Subcutaneous abdominal adipose tissue (tissue), 5 donors: Measurements from ENCODE around the gene DKC1.
A peak's percentile ranks its signal among the peaks of the same experiment; 100 is the strongest.

Source experiments
- H3K27ac ChIP-seq: one replicate; pipeline ENCODE4 v1.7.0; 2013; ENCODE audit warnings: low read depth, mild to moderate bottlenecking, inconsistent platforms, low read length, moderate library complexity
- H3K27me3 ChIP-seq, 5 donors: one replicate each; pipeline ENCODE4 v1.7.0; 2013; ENCODE audit warnings: low read length in 5 of 5, inconsistent platforms in 1 of 5; ENCODE audit not compliant: control insufficient read depth in 5 of 5, insufficient read depth in 4 of 5
- H3K36me3 ChIP-seq, 5 donors: one replicate each; pipeline ENCODE4 v1.7.0; 2013; ENCODE audit warnings: low read length in 5 of 5; ENCODE audit not compliant: control insufficient read depth in 5 of 5, insufficient read depth in 5 of 5
- H3K4me1 ChIP-seq, 5 donors: one replicate each; pipeline ENCODE4 v1.7.0; 2013; ENCODE audit warnings: low read length in 5 of 5, mild to moderate bottlenecking in 3 of 5, moderate library complexity in 1 of 5; ENCODE audit not compliant: control insufficient read depth in 5 of 5, insufficient read depth in 5 of 5
- H3K4me3 ChIP-seq, 5 donors: one replicate each; pipeline ENCODE4 v1.7.0; 2013; ENCODE audit warnings: low read length in 5 of 5, low read depth in 1 of 5
- H3K9ac ChIP-seq, 5 donors: one replicate each; pipeline ENCODE4 v1.7.0; 2013; ENCODE audit warnings: low read length in 5 of 5, mild to moderate bottlenecking in 4 of 5, moderate library complexity in 3 of 5
- H3K9me3 ChIP-seq, 5 donors: one replicate each; pipeline ENCODE4 v1.7.0; 2013; ENCODE audit warnings: low read length in 5 of 5; ENCODE audit not compliant: control insufficient read depth in 5 of 5
- donor health status: healthy.
- donor health status: healthy.
- donor health status: healthy.
- donor health status: healthy.
- donor health status: healthy.

Gene DKC1

DNA sequence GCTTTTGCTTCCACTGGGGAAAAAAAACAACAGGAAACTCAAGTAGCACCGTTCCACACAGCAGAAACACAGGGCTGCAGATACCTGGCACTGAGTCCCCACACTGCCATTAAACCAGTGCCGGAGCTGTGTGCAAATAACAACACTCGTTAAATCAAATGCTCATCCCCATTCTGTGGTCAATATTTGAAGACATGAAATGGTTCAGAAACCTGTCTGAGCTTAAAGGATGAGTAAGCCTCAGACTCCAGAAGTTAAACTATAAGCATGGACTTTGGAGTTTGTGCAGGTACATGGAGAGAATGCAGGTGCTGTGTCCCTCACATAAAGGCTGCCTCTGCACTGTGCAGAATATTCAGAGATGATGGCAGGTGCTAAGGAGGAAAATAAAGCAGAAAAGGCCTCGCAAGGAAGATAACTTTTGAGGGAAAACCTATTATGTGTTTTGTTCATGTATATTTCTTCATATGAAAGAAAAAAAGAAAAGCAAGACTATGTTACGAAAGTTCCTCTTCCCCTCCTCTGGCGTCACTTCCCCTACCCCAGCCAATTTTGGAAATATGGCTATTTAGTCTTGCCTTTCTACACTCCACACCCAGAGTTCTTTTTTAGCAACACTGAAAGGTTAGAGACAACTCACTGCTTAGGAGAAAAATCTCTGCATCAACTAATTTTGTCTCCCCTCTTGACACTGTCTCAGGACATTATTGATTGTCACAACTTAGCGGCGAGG lies 38.0 kb downstream of the DKC1 start:
- no peaks in the 10 kb centered on the region for H3K9me3 ChIP-seq
- H3K9ac ChIP-seq: peak overlapping the region in 1 of 5 donors; percentile 31
- H3K27me3 ChIP-seq: no peaks in the 10 kb centered on the region
- peak overlapping the region; percentile 52 for H3K27ac ChIP-seq
- H3K4me1 ChIP-seq: peaks cover 2 to 24% (median 24%) of the 10 kb centered on the region in 5 donors
- no peaks in the 10 kb centered on the region for H3K36me3 ChIP-seq
- H3K4me3 ChIP-seq: no peak overlapping the region

DNA sequence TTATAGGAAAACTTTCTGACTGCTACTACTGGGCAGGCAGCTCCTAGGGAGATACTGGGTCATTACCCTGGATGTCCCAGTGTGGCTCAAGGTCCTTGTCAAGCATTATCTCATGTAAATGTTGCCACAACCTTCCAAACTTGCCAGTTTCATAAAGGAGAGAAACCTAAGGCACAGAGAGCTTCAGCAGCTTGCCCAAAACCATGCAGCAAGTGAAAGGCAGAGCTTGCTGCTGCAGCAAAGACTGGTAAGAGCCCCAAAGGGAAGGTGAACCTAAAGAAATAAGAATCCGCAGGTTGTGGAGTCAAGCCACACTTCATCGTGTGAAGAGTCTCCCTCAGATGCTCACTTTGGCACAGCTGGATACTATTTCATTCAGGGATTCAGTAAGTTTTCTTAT lies 40.3 kb downstream of the DKC1 start:
- peak overlapping the region in 2 of 5 donors; percentile 34 to 56 for H3K9ac ChIP-seq
- H3K36me3 ChIP-seq: no peaks in the 10 kb centered on the region
- no peak overlapping the region for H3K27ac ChIP-seq
- peak overlapping the region in 2 of 5 donors; percentile 24 to 36 for H3K4me3 ChIP-seq
- H3K4me1 ChIP-seq: peaks cover 2 to 29% (median 24%) of the 10 kb centered on the region in 5 donors
- peaks cover 0 to 9% (median 0%) of the 10 kb centered on the region in 5 donors for H3K9me3 ChIP-seq
- no peaks in the 10 kb centered on the region for H3K27me3 ChIP-seq

DNA sequence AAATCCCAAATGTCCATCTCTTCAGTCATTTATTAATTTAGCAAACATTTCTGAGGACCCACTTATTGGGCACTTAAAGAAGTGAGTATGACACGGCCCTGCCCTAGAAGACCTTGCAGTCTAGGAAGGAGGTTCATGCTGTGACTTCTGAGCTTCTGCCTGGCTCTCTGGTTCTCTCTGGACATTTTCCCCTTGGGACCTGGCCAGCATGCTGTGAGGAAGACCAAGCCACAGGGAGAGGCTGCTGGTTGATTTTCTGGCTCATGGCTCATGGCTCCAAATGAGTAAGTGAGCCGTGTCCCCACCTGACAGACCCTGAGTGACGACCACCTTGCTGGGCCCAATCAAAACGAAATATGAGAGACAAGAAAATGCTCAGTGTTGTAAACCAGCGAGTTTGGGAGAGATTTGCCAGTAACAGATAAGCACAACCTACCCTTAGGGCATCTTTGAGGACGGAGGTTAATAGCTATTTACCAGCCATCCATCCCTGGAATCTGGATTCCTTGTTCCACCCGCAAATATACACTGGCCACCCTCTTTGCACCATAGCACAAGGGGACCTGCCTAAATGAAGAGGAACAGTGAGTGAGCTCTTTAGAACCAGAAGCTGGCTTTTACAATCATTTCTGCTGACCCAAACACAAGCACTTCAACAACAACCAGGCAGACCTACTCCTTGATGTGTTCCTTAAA lies 41.7 kb downstream of the DKC1 start:
- Histone ChIP-seq H3K27ac (peak overlapping the region; percentile 69), H3K36me3 (no peaks in the 10 kb centered on the region), H3K4me3 (peak overlapping the region; percentile 65 to 72 (median 70)), H3K9ac (peak overlapping the region; percentile 17 to 79 (median 62)), H3K9me3 (peaks cover 0 to 9% (median 0%) of the 10 kb centered on the region in 5 donors), H3K27me3 (peaks cover 0 to 3% (median 0%) of the 10 kb centered on the region in 5 donors), H3K4me1 (peaks cover 0 to 28% (median 23%) of the 10 kb centered on the region in 5 donors)

- peak within 1 kb of the TSS; percentile 69 for H3K27ac ChIP-seq
- peaks cover 0 to 3% (median 0%) of the 10 kb centered on the region in 5 donors for H3K27me3 ChIP-seq
- H3K9me3 ChIP-seq: peaks cover 0 to 9% (median 0%) of the 10 kb centered on the region in 5 donors
- H3K4me1 ChIP-seq: peaks cover 0 to 22% (median 16%) of the 10 kb centered on the region in 5 donors
- H3K4me3 ChIP-seq: peak within 1 kb of the TSS; percentile 65 to 72 (median 70)
- H3K36me3 ChIP-seq: no peaks in the 10 kb centered on the region
- H3K9ac ChIP-seq: peak within 1 kb of the TSS; percentile 42 to 79 (median 62)
Measured at GRCh38 chrX:154804957-154805695, 42.5 kb downstream of the DKC1 start, which contains the start of gene MPP1. Gene MPP1, minus strand, starts transcription at chrX:154805485. Its CDS starts 112 bp downstream, at chrX:154805373.

GRCh38 chrX:154805696-154806091 lies 43.0 kb downstream of the DKC1 start:
- Histone ChIP-seq H3K9me3 (peaks cover 0 to 9% (median 0%) of the 10 kb centered on the region in 5 donors), H3K27me3 (peaks cover 0 to 4% (median 0%) of the 10 kb centered on the region in 5 donors), H3K36me3 (no peaks in the 10 kb centered on the region), H3K9ac (peak overlapping the region in 3 of 5 donors; percentile 47 to 79 (median 62)), H3K4me1 (peaks cover 0 to 16% (median 10%) of the 10 kb centered on the region in 5 donors), H3K27ac (no peak overlapping the region), H3K4me3 (peak overlapping the region; percentile 9 to 72 (median 70))

DNA sequence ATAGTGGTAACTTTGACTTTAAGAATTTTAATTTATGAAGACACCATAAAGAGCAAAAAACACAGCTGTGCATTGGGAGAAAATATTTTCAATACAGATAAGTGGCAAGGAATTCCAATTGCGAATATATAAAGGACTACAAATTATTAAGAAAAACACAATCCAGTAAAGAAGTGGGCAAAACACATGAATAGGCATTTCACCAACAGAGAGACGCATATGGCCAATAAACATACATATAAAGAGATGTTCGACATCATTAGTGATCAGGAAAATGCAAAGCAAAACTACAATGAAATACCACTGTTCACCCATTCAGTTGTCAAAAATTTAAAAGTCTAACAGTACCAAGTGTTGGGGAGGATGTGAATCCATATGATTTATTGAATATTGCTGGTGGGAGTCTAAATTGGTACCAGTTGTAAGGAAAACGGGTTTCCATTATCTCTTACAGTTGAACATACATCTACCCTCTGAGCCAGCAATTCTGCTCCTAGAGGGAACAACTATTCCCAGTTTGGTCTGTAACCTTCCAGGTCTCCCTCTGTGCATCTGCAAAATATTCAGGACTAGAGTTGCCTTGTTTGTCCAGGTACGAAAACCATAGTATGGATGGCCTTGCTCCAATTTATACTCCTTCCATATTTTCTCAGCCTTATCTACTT lies 44.3 kb downstream of the DKC1 start:
- Histone ChIP-seq H3K27ac (no peak overlapping the region), H3K27me3 (peaks cover 0 to 6% (median 0%) of the 10 kb centered on the region in 5 donors), H3K4me1 (peaks cover 0 to 15% (median 9%) of the 10 kb centered on the region in 5 donors), H3K9me3 (peaks cover 0 to 9% (median 0%) of the 10 kb centered on the region in 5 donors), H3K36me3 (no peaks in the 10 kb centered on the region), H3K9ac (no peak overlapping the region), H3K4me3 (no peak overlapping the region)

DNA sequence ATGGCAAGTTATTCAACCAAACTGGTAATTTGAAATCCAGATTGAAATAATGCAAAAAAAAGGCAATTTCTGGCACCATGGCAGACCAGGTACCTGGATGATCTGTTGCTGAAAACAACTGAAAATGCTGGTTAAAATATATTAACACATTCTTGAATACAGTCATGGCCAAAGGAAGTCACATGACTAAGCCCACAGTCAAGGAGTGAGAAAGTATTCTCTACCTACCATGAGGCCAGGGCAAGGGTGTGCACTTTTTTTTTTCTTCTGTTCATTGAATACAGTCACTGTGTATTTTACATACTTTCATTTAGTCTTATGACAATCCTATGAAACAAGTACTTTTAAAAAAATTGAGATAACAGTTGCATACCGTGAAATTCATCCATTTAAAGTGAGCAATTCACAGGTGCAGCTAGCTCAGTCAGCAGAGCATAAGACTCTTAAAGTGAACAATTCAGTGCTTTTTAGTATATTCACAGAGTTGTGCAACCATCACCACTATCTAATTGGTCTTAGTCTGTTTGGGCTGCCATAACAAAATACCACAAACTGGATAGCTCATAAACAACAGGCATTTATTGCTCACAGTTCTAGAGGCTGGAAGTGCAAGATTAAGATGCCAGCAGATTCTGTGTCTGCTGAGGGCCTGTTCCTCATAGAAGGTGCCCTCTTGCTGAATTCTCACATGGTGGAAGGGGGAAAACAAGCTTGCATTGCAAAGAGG lies 47.4 kb downstream of the DKC1 start:
- Histone ChIP-seq H3K4me1 (peaks cover 0 to 5% (median 0%) of the 10 kb centered on the region in 5 donors), H3K27me3 (peaks cover 0 to 6% (median 0%) of the 10 kb centered on the region in 5 donors), H3K27ac (no peak overlapping the region), H3K4me3 (no peak overlapping the region), H3K36me3 (no peaks in the 10 kb centered on the region), H3K9me3 (peaks cover 0 to 9% (median 0%) of the 10 kb centered on the region in 5 donors), H3K9ac (no peak overlapping the region)

DNA sequence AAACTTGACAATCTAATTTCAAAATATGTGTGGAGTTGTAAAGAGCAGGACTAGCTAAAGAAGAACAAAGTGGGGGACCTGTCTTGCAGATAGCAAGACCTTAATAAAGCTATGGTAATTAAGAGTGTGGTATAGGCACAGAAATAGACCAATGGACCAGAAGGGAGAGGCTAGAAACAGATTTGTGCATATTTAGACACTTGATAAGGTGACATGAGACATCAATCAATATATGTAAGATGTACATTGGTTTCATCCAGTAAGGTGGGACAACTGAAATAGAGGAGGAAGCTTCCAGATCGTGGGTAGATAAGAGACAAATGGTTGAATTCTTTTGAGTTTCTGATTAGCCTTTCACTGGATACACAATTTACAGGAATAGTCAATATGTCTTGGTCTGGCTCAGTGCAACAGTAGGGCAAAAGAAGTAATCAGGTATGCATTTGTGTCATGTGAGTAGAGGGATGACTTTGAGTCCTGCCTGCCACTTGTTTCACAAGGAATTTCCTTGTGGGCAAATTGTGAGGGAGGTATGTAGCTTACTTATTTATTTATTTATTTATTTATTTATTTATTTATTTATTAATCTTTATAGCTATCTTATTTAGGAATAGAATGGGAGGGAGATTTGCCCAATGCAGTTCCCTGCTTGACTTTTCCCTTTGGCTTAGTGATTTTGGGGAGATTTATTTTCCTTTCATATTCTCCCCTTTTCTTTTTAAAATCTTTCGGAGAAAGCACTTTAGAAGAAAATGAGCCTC lies 49.9 kb downstream of the DKC1 start:
- Histone ChIP-seq H3K27ac (no peak overlapping the region), H3K4me3 (no peak overlapping the region), H3K9ac (no peak overlapping the region), H3K36me3 (no peaks in the 10 kb centered on the region), H3K27me3 (peaks cover 0 to 6% (median 0%) of the 10 kb centered on the region in 5 donors), H3K4me1 (no peaks in the 10 kb centered on the region), H3K9me3 (peaks cover 0 to 1% (median 0%) of the 10 kb centered on the region in 5 donors)
